Activated CD4-positive, alpha-beta memory T cell treated with anti-CD3 and anti-CD28 coated beads, Interleukin-2, amount 10 ng/mL, durations not matched to agents 7 days and 5 days (primary cell): ENCODE measurements around the gene LPP. TPM values are rescaled to one million over a fixed set of nuclear protein-coding genes. Genes with fewer than 3 reads are reported as not detected.

ENCODE experiments used
- CTCF ChIA-PET: fragments of 350-600 bp; sonication (Branson Sonifier 250); formaldehyde crosslinking; loops from one replicate; lab custom pipeline; 2021; ENCODE audit warnings: antibody characterized with exemption, inconsistent platforms; lab: Charles Lee
- POLR2A ChIA-PET: fragments of 350-600 bp; sonication (Branson Sonifier 250); formaldehyde crosslinking; loops from one replicate; lab custom pipeline; 2021; ENCODE audit warnings: antibody characterized with exemption; lab: Charles Lee
- DNase-seq: peaks from one replicate; pipeline ENCODE4 v3.0.0-alpha.2; 2020
- H3K27ac Mint-ChIP-seq: one replicate; pipeline ENCODE4 v1.8.0; 2021; ENCODE audit warnings: mild to moderate bottlenecking, mixed read lengths
- H3K27me3 Mint-ChIP-seq: one replicate; pipeline ENCODE4 v1.8.0; 2021; ENCODE audit warnings: mixed read lengths
- H3K36me3 Mint-ChIP-seq: one replicate; pipeline ENCODE4 v1.8.0; 2021; ENCODE audit warnings: low read depth, mixed read lengths
- H3K4me1 Mint-ChIP-seq: one replicate; pipeline ENCODE4 v1.8.0; 2021; ENCODE audit warnings: mixed read lengths
- H3K4me3 Mint-ChIP-seq: one replicate; pipeline ENCODE4 v1.8.0; 2021; ENCODE audit warnings: mild to moderate bottlenecking, mixed read lengths
- H3K9me3 Mint-ChIP-seq: one replicate; pipeline ENCODE4 v1.8.0; 2021; ENCODE audit warnings: mixed read lengths
- total RNA-seq, 2 experiments: library from RNA; stranded (reverse); gene quantifications; one replicate each; pipeline ENCODE4 v1.2.3, GENCODE V29; 2021

Gene LPP
- total RNA-seq, 2 experiments from 2014 or later: 51.4 to 52.4 TPM

DNA sequence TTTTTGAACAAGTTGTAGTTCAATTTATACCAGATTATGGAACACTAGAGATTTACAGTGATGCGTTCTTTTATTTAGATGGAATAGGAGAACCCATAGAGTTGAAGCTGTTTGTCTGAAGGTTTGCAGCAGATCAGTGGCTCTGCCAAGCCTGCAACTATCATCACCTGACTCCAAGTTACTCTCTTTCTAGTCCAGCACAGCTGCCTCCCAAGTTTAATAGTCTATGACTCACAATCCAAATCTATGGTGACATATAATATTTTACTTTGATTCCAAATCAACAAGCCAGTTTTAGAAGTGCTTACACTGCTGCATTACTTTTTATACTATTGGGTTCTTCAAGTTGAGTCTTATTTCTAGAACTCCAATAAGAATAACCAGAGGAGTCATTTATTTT, 400.4 kb downstream of the LPP start:
- no peak for DNase-seq
- H3K27ac Mint-ChIP-seq: no peak overlapping the region

DNA sequence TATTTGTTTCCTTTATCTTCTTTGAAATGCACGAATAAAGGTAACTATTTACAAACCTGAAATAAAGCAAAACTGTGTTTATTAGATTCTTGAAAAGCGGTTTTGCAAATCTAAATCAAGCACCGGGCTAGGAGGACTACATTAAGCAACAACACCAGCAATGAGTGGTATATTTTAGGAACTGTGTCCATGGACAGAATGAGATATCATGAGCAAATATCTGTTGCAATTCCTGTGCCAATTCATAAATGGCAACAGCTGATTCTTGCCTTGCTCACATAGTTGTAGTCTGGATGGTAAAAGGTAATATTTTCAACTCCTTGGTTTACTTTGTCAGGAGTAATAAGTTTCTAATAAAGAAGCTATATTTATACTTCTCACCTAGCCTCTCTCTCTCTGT, 403.3 kb downstream of the LPP start:
- peaks cover 31% of the 10 kb centered on the region for H3K4me1 Mint-ChIP-seq
- no peaks in the 10 kb centered on the region for H3K9me3 Mint-ChIP-seq
- no peaks in the 10 kb centered on the region for H3K36me3 Mint-ChIP-seq
- no peak for DNase-seq
- no peak overlapping the region for H3K27ac Mint-ChIP-seq
- ChIA-PET POLR2A (no interaction called here), CTCF (no interaction called here)
- H3K4me3 Mint-ChIP-seq: no peak overlapping the region
- H3K27me3 Mint-ChIP-seq: no peaks in the 10 kb centered on the region

More for the DNA sequence above, 400.4 kb downstream of the LPP start:
- Mint-ChIP-seq H3K4me1 (peaks cover 24% of the 10 kb centered on the region), H3K27me3 (no peaks in the 10 kb centered on the region), H3K36me3 (no peaks in the 10 kb centered on the region), H3K4me3 (no peak overlapping the region), H3K9me3 (no peaks in the 10 kb centered on the region)
- ChIA-PET POLR2A (no interaction called here), CTCF (interaction anchor here (1.1 kb wide), 1 partner anchor 814 kb away, joined by 3 read pairs; no protein-coding TSS in a partner anchor)

DNA sequence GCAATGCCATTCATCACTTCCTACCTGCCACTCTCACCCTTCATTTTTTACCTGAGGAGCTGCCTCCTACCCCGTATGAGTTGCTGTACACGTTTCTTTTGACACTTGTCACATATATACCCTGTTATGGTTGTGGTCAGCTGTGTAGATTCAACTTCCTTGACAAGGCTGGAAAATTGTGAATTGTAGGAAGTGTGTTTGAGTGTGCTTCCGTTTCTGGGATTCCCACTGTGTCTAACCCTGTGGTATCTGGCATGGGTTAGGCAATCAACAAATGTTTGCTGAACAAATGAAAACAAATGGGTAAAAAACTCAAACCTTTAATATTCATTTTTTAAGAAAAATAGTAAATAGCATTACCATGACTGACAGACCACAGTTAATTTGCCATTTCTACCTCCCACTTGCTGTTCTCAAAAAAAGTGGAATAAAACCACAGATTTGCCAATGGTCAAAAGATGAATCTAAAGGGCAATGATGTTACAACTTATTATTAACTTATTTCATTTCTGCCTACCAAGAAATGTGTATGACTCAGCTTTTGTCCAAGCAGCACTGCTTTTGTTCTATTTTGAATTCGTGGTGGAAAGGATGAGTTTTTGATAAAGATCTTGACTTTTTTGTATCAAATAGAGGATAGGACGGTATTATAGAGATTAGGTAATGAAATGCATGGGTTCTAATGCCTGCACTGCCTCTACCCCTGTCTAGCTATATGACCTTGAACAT, 404.6 kb downstream of the LPP start:
- Mint-ChIP-seq H3K36me3 (no peaks in the 10 kb centered on the region), H3K9me3 (no peaks in the 10 kb centered on the region), H3K27me3 (no peaks in the 10 kb centered on the region), H3K4me3 (no peak overlapping the region), H3K4me1 (peaks cover 21% of the 10 kb centered on the region), H3K27ac (no peak overlapping the region)
- no peak for DNase-seq
- ChIA-PET CTCF (no interaction called here), POLR2A (no interaction called here)

DNA sequence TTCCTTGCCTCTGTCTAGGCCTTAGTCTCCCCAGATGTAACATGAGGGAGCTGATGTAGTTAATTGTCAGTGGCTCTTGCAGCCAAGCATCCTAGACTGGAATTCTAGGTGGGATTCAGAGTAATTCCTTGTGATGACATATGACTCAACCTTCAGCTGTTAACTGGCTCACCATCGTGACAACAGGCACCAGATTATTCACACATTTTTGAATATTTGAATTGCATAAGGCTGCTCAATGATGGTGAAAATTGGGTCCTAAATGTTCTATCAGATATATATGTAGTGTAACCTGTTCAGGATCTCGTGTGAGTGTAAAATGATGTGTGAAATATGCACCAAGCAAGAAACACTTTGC, 405.1 kb downstream of the LPP start:
- H3K27me3 Mint-ChIP-seq: no peaks in the 10 kb centered on the region
- H3K36me3 Mint-ChIP-seq: no peaks in the 10 kb centered on the region
- no peak overlapping the region for H3K4me3 Mint-ChIP-seq
- no peak overlapping the region for H3K27ac Mint-ChIP-seq
- no peaks in the 10 kb centered on the region for H3K9me3 Mint-ChIP-seq
- no peak for DNase-seq
- POLR2A ChIA-PET: no interaction called here
- CTCF ChIA-PET: no interaction called here
- peaks cover 16% of the 10 kb centered on the region for H3K4me1 Mint-ChIP-seq

DNA sequence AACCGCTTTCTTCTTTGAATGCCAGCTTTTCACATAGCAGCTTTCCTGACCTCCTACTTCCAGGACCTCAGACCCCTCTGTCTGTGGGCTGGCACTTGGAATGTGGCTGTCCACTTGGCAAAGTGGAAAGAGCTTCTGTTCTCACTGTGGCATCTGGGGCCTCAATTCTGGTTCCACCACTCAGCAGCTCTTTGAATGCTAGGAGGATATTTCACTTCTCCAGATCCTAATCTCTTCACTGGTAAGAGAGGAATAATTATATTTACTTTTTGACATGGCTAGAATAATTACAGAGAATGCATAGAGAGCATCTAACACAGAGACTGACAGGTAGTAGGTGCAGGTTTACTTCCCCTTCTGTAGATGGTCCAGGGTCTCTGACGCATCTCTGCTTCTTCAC, 405.9 kb downstream of the LPP start:
- no peaks in the 10 kb centered on the region for H3K36me3 Mint-ChIP-seq
- no peaks in the 10 kb centered on the region for H3K27me3 Mint-ChIP-seq
- POLR2A ChIA-PET: no interaction called here
- H3K4me1 Mint-ChIP-seq: peaks cover 14% of the 10 kb centered on the region
- H3K4me3 Mint-ChIP-seq: no peak overlapping the region
- H3K9me3 Mint-ChIP-seq: no peaks in the 10 kb centered on the region
- DNase-seq: no peak
- H3K27ac Mint-ChIP-seq: no peak overlapping the region
- CTCF ChIA-PET: no interaction called here

DNA sequence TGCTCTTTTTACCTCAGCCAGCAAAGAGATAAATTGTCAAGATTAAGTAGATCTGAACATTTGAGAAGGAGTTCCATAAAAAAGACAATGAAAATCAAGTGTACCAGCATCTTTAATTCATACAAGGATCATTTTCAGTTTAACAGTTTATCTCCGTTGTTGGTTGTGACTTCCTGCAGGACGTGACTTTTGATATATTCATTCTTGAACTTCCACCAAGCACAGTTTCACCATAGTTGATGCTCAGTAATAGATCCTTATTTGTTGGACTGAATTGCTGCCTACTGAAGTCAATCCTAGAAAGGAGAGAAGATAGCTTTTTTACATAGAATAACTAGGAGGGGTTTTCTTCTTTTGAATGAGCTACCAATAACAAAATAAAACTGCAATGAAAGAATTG, 408.2 kb downstream of the LPP start:
- ChIA-PET CTCF (no interaction called here), POLR2A (interaction anchor here (1.0 kb wide), 1 partner anchor 11 kb away, joined by 3 read pairs; no protein-coding TSS in a partner anchor)
- no peak for DNase-seq
- Mint-ChIP-seq H3K27me3 (no peaks in the 10 kb centered on the region), H3K27ac (no peak overlapping the region), H3K9me3 (no peaks in the 10 kb centered on the region), H3K36me3 (no peaks in the 10 kb centered on the region), H3K4me3 (no peak overlapping the region), H3K4me1 (peaks cover 14% of the 10 kb centered on the region)

DNA sequence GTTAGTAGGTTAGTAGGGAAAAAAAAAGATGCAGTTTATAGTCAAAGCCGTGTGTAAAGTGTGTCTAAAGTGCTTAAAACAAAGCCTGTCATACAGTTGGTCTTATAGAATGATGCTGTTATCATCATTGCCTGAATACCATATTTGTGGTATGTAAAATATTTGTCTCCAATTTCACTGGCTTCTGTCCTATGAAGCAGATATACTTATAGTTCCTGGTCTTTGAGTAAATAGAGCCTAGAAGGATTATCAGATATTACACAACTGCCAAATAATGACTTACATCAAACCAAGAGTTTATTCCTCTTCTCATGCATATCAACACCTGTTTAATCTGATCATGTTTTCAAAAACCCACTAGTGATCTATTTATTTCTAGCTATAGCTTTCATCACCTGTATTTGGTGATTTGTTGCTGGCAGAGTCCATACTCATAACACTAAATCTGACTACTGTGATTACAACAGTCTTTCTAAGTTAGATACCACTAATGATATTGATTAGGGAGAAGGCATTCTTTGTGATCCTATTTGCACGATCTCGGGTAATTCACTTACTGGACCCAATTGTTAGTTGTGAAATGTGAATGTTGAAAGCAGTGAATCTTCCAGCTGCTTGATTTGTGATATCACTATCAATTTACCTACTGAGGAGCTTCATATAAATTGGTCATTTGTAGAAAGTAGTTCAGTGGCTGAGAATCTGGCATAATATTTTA, 413.7 kb downstream of the LPP start:
- no peaks in the 10 kb centered on the region for H3K36me3 Mint-ChIP-seq
- H3K27ac Mint-ChIP-seq: no peak overlapping the region
- H3K4me1 Mint-ChIP-seq: peaks cover 4% of the 10 kb centered on the region
- H3K4me3 Mint-ChIP-seq: no peak overlapping the region
- ChIA-PET CTCF (no interaction called here), POLR2A (no interaction called here)
- no peak for DNase-seq
- no peaks in the 10 kb centered on the region for H3K9me3 Mint-ChIP-seq
- no peaks in the 10 kb centered on the region for H3K27me3 Mint-ChIP-seq

DNA sequence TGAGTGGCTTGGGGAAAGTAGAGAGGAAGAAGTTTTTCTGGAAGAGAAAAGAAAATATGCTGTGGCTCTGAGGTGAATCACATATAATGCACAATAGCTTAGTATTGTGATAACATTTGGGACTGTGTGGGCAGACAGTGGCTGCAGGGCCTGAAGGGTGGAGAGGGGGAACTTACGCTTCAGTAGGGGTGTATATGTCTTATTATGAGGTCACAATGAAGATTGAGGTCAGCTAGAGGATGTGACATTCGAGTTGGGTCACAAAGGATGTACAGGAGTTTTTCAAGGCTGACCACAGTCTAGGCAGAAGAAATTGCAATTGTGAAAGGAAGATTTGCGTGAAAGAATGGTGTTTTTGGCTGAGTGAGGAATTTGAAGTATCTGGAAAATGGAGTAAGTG, 414.8 kb downstream of the LPP start:
- Mint-ChIP-seq H3K9me3 (no peaks in the 10 kb centered on the region), H3K4me1 (peaks cover 4% of the 10 kb centered on the region), H3K27ac (no peak overlapping the region), H3K36me3 (no peaks in the 10 kb centered on the region), H3K27me3 (no peaks in the 10 kb centered on the region), H3K4me3 (no peak overlapping the region)
- CTCF ChIA-PET: no interaction called here
- no peak for DNase-seq
- POLR2A ChIA-PET: no interaction called here

DNA sequence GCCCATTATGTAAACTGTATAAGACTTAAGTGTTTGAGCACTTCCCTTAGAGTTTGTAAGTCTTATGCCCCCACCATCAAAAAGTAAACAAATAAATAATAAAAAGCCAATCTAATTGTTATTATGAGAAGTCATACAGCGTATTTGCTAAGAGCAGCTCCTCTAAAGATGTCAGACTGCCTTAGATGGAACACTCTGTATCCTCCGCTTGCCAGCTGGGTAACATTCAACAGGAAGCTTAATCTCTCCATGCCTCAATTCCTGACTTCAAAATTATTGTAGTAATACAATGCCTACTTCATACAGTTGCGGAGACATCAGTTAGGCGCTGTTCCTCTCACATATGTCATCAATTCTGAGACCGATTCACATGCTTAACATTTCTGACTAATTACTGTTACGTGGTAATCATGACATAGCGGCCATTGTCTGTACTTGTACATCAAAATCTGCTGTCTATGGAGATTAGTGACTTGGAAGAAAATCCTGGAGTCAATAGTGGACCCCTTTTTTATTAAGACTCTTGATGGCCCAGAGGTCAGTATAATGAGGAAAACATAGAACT, 417.7 kb downstream of the LPP start:
- Mint-ChIP-seq H3K9me3 (no peaks in the 10 kb centered on the region), H3K27ac (no peak overlapping the region), H3K4me3 (no peak overlapping the region), H3K36me3 (no peaks in the 10 kb centered on the region), H3K4me1 (peaks cover 4% of the 10 kb centered on the region), H3K27me3 (no peaks in the 10 kb centered on the region)
- POLR2A ChIA-PET: no interaction called here
- DNase-seq: no peak
- CTCF ChIA-PET: no interaction called here

DNA sequence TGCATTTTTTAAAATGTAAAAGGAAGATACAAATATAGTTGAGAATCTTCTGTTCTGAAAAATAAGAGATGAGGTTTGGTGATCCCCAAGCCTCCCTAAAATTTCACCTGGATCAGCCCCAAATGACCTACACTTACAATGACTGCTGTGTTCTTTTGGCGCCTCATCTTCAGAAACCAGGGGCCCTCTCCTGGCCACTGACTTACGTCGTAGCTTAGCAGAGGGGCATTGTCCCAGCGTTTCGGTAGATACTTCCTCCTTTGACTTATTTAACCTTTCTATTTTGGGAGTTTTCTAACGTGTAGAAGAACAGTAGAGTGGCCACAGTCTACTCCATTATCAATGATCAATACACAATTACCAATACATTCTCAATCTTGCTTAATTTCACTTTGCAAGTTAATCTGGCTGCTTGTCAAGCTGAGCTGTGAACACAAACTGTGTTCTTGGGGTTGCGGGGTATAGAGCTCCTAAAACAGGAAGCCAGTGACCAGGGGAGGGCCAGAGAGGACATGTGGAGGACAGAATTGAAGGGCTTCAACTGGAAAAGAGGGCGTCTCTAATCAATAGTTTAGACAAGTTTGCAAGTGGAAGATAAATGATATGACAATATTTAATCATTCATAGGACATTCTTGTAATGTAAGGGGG, 419.5 kb downstream of the LPP start:
- no peaks in the 10 kb centered on the region for H3K9me3 Mint-ChIP-seq
- POLR2A ChIA-PET: no interaction called here
- peaks cover 4% of the 10 kb centered on the region for H3K4me1 Mint-ChIP-seq
- CTCF ChIA-PET: interaction anchor here (1.1 to 1.4 kb wide), 2 partner anchors 833 to 835 kb away, joined by 3 to 4 read pairs; no protein-coding TSS in a partner anchor
- H3K4me3 Mint-ChIP-seq: no peak overlapping the region
- no peaks in the 10 kb centered on the region for H3K36me3 Mint-ChIP-seq
- no peak overlapping the region for H3K27ac Mint-ChIP-seq
- H3K27me3 Mint-ChIP-seq: no peaks in the 10 kb centered on the region
- DNase-seq: no peak

DNA sequence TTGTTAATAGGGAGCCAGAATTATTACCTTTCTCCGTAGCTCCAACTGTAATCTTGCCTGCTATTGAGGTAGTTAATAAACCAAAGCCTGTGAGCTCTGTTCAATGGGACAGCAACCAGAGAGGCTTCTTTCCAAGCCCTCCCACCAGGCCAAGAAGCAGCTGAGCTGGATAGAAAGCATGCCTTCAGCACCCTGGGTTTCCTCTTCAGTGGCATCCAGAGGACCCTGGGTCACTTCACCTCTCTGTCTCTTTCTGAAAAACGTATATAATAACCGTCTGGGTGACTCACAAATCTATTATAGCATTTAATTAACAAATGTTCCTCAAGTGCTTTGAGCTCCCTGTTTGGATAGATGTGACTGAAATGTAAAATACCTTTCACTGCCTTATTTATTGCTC, 420.0 kb downstream of the LPP start:
- Mint-ChIP-seq H3K9me3 (no peaks in the 10 kb centered on the region), H3K4me3 (no peak overlapping the region), H3K4me1 (no peaks in the 10 kb centered on the region), H3K27me3 (no peaks in the 10 kb centered on the region), H3K27ac (no peak overlapping the region), H3K36me3 (no peaks in the 10 kb centered on the region)
- ChIA-PET CTCF (interaction anchor here (1.1 to 1.4 kb wide), 2 partner anchors 833 to 835 kb away, joined by 3 to 4 read pairs; no protein-coding TSS in a partner anchor), POLR2A (interaction anchor here (1.5 kb wide), 1 partner anchor 830 kb away, joined by 3 read pairs; no protein-coding TSS in a partner anchor)
- no peak for DNase-seq

DNA sequence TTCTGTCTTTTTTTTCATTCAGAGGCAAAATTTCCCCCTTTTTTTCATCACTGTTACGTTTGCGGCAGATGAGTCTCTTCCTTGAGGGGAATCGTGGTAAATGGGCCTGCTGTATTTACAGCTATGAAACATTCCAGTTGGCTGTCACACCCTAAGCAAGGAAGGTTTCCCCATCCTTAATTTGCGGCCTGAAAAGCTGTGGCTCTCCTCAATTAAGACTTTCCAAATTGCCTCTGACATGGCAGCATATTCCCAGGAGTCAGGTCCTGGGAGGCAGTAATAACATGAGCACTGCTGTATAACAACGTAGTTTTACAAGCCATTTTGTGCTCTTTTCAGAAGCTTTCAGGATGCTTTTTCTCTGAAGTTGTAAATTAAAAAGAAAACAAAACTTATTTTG, 420.9 kb downstream of the LPP start:
- Mint-ChIP-seq H3K4me1 (no peaks in the 10 kb centered on the region), H3K36me3 (no peaks in the 10 kb centered on the region), H3K27ac (no peak overlapping the region), H3K4me3 (no peak overlapping the region), H3K9me3 (no peaks in the 10 kb centered on the region), H3K27me3 (no peaks in the 10 kb centered on the region)
- POLR2A ChIA-PET: interaction anchor here (1.5 kb wide), 1 partner anchor 831 kb away, joined by 3 read pairs; no protein-coding TSS in a partner anchor
- no peak for DNase-seq
- CTCF ChIA-PET: interaction anchor here (1.4 kb wide), 1 partner anchor 834 kb away, joined by 4 read pairs; no protein-coding TSS in a partner anchor

DNA sequence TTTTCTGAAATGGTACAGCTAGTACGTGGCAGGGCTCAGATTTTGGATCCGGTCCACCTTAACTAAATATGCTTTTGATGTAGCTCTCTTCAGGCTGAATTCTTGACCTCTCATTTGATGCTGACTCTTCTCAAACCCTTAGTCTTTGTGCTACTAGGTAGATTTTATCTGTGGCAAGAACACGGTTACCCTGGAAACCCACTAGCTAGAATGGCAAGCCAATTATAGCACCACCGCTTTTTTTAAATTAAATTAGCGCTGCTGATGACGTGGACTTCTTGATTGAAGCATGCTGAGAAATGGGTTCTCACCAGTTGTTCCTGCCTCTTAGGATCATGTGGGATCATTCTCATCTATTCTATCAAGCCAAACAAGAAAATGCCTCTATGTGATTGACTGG, 421.5 kb downstream of the LPP start:
- no peak overlapping the region for H3K27ac Mint-ChIP-seq
- DNase-seq: no peak
- H3K9me3 Mint-ChIP-seq: no peaks in the 10 kb centered on the region
- no peaks in the 10 kb centered on the region for H3K27me3 Mint-ChIP-seq
- POLR2A ChIA-PET: interaction anchor here (1.5 kb wide), 1 partner anchor 832 kb away, joined by 3 read pairs; no protein-coding TSS in a partner anchor
- no peaks in the 10 kb centered on the region for H3K4me1 Mint-ChIP-seq
- H3K36me3 Mint-ChIP-seq: no peaks in the 10 kb centered on the region
- no peak overlapping the region for H3K4me3 Mint-ChIP-seq
- CTCF ChIA-PET: no interaction called here
